ENCODE results near the gene IRF6.

The IRF6 gene

GRCh38 chr1:209755926-209756614 lies 49.9 kb downstream of the IRF6 start, which contains the start of gene TRAF3IP3:
Gene TRAF3IP3 (plus strand): TSS chr1:209756053. CDS start chr1:209760040, 3,987 bp downstream.
- DNase-seq, result no peak

DNA sequence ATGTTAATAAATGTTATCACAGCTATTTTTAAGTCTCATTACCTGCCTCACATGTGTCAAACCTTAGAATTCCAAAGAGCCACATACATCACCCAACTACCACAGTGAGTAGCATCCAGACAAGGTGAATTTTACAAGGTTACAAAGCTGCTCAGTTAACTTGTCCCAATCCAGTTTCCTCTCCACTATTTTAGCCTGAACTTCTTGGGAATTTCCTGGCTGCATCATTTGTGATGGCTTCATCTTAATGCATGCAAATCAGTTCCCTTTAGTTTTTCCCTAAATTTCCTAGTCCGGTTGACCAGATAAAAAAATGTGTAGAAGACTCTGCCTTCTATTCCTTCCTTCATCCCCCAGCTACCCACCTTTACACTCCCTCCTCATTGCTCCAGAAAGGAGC lies 50.7 kb downstream of the IRF6 start:
- DNase-seq, result no peak

DNA sequence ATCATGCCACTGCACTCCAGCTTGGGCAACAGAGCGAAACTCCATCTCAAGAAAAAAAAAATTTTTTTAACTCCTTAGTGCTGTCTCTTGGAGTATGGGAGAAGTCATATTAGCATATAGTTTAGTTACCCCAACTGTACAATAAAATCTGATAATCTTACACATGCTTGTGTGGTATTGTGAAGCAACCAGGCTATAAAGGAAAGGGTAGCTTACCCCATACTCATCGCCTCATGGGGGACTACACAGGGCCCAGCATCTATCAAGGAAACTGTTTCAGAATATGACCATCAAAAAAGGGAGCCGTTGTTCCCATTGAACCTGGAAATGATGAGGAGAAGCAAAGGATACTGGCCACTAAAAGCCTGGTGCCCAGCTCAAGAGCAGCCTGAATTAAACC lies 53.1 kb downstream of the IRF6 start:
- DNase-seq, result no peak

DNA sequence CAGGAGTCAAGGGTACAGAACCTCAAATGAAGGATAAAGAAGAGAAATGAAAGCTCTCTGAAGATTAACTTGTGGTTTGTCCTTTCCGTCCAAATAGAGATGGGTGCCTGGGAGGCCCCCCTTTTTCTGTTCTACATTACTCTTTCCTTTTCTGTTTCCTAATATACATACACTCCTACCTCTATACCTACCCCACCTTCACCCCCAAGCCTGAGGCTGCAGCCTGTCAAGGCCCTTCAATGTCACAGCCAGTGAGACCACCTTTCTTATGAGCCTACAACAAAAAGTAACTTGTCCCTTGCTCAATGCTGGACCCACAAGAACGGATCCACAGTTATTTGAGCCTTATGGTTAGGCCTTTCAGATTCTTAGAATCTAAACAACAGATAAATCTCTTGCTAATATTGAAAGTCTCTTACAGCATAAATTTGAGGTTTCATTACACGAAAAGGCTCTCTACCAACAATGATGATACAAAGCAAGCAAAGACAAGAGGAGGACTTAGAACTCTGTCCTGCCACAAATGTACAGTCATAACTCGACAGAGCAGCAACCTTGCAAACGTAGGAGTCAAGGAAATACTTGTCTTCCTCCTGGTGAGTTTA lies 54.2 kb downstream of the IRF6 start:
- no peak for DNase-seq

GRCh38 chr1:209749670-209750323 lies 56.1 kb downstream of the IRF6 start:
- no peak for DNase-seq

DNA sequence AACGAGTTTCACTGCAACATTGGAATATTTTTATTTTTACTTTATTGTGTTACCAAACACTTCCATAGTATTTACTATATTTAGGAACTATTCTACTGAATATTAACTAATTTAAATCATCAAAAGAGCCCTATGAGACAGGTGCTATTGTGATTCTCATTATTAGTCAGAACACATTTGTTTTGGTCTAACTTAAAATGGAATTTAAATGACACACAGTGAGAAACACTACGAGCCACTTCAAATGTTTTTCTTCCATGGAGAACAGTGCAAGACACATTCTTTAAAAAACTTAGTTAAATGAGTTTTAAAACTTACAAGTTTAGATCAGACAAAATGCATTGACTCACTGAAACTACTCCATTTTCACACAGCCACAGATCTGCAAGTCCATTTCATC lies 56.7 kb downstream of the IRF6 start:
- DNase-seq, result no peak

DNA sequence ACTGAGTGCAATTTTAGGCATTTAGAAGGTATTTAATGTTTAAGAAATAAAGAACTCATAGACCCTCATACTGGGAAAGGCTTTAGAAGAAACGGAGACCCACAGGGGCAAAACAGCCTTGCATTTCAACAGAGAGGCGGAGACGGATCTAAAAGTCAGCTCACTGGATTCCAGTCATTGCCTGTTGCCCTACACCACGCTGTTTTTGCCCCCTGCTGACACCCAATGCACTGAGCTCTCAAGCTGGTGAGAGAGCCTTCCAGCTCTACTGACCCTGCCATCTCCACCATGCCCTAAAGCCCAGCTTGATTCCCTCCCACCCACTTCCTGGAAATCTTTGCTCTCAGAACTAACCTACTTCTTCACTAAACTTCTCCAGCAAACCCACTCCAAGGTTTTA lies 57.3 kb downstream of the IRF6 start:
- DNase-seq, result no peak

- DNase-seq, result no peak
Observed at GRCh38 chr1:209747580-209748262, 58.2 kb downstream of the IRF6 start.

DNA sequence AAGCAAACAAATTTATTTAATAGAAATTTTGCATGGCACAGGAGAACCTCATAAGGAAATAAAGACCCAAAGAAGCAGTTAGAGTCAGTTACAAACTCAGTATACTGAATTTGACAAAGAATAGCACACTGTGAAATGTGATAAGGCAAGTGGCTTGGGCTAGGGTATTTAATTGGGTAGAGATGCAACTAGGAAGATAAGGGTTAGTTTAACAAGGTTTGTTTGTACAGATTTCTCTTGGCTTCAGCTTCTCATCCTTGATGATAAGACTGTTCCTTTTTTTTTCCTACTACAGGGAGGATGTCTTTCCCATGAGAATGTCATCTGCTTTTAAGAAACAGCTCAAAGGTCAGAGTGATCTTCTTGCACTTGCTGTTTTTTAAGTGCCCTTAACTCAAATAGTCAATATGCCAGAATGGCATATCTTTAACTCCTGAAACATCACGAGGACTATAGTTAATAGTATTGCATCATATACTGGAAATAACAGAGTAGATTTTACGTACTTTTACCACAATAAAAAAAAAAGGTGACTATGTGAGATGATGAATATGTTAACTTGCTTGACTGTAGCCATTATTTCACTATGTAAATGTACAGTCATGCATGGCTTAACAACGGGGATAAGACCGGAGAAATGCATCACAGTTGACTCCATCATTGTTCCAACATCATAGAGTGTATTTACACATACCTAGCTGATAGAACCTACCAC lies 59.3 kb downstream of the IRF6 start:
- DNase-seq, result no peak

- no peak for DNase-seq
Observed at GRCh38 chr1:209743145-209743482, 62.8 kb downstream of the IRF6 start.

DNA sequence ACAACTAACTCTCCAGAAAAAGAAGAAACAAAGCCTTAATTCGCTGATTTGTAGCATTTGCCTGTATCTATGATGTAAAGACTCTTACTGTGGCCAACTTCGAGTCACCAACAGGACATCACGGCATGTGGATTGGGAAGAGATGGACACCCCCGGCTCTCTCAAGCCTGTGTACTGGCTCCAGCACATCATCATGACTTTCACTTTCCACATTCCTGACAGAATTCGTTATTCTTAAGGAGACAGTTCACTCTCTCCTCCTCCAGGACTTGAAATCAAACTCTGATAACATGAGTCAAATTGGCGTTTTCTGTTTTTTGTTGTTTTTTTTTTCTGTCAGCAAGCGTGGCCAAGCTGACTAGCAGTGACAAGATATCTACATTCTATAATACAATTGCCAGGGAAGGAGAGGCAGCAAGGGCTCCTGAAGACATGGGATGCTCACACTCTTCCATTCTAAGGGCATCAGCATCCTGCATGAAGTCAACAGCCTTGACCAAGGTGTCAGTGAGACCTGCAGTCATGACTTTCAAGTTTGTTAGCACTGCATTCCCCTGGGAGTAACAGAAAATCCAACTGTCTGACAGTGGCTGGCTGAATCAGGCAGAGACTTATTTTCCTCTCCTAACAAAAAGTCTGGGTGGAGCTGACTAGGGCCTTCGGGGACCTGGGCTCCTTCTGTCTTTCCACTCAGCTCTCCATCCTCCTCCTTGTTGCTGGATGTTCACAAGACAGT lies 63.4 kb downstream of the IRF6 start:
- DNase-seq, result no peak

GRCh38 chr1:209741889-209742288 lies 64.1 kb downstream of the IRF6 start:
- DNase-seq, result no peak

GRCh38 chr1:209741193-209741592 lies 64.7 kb downstream of the IRF6 start:
- no peak for DNase-seq

- DNase-seq, result no peak
Observed at GRCh38 chr1:209738270-209738669, 67.7 kb downstream of the IRF6 start.

DNA sequence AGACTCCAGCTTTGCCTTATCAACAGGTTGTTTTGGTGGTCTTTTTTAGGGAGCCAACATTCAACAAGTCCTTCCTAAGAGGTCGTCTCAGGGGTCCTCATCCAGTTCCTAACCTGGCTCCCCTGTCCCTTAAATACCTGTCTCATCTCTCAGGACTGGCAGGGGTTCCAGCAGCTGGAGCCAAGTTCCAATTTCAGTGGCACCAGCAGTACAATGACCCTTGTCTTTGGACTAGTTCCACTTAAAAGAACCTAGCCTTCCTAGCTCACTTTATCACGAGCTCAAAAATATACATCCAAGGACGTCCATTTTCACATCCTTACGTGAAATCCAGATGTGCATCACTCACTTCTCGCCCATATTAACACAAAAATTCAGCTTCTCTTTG lies 68.8 kb downstream of the IRF6 start:
- DNase-seq, result no peak

DNA sequence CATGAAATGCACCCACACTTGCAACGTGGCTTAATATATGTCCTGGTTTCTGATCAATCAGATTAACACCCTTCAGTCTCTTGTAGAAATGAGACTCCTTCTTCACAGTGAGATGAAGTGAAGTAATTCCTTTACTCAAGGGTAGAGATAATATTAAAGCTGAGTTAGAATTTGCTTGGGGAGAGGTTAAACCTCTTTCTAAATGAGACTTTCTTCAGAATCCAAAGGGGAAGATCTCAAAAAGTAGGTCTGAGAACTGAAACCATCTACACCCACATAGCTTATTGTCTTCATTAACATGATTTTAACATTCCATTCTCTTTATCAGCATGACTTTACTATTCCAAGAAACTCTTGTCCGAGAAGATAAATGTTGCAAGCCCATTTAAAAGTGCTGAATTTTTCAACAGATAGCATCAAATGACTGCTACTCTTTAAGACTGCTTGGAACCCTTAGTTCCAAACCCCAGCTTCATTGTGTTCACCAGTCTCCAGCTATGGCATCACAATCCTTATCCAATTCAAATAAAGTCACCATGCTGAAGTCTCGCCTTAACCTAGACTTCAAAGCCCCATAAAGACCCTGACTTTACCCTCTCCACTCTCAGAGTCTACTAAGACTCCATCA lies 69.3 kb downstream of the IRF6 start:
- DNase-seq, result no peak
